Measurements from ENCODE around the gene GPR15.

GPR15 gene

DNA sequence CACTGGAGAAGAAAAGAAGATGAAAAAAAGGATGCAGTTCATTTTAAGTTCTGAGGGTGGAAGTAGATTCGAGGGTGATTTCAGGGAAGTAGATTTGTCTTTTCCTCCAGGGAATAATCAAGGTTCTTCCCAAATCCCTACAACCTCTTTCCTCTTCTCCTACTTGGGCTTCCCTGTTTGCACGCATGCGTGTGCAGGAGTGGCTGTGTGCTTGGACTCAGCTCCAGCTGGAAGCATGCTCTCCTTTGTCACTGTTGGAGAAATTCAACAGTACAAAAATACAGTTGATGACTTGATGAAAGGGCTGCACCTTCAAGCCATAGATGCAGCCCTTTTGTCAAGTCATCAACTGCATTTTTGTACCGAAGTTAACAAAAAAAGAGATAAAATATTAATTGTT is 30.5 kb upstream of the GPR15 start:
- no peak overlapping the region for H3K56ac ChIP-seq (ENCODE audit: low read length)
- no peak overlapping the region for H3K4ac ChIP-seq (ENCODE audit: low read depth, low read length)
- H3K4me2 ChIP-seq (ENCODE audit: low read length): no peak overlapping the region
- no peak overlapping the region for H2AK5ac ChIP-seq (ENCODE audit: low read length)
- no peaks in the 10 kb centered on the region for H3K27me3 ChIP-seq (ENCODE audit: insufficient read depth, low read length, poor library complexity)
- H3K4me1 ChIP-seq (ENCODE audit: control insufficient read depth, low read depth, low read length): no peaks in the 10 kb centered on the region
- no peaks in the 10 kb centered on the region for H3K79me2 ChIP-seq (ENCODE audit: control insufficient read depth, insufficient read depth, low read length)
- H3K79me1 ChIP-seq (ENCODE audit: low read length): no peaks in the 10 kb centered on the region
- no peak overlapping the region for H3K9ac ChIP-seq (ENCODE audit: low read length)
- H4K8ac ChIP-seq (ENCODE audit: low read depth, low read length): no peak overlapping the region
- no peak for DNase-seq
- no peak overlapping the region for H3K18ac ChIP-seq (ENCODE audit: low read length)
- no peak overlapping the region for H3K4me3 ChIP-seq (ENCODE audit: low read length)
- no peaks in the 10 kb centered on the region for H3K36me3 ChIP-seq (ENCODE audit: control insufficient read depth, insufficient read depth, low read length)
- H2BK5ac ChIP-seq (ENCODE audit: low read length): no peak overlapping the region
- no peak overlapping the region for H3K23ac ChIP-seq (ENCODE audit: low read length)
- no CpG with 5 or more reads among the region's 4 CpGs for WGBS (ENCODE audit: extremely low coverage, insufficient coverage, low lambda C conversion rate)
- no peak overlapping the region for H3K27ac ChIP-seq (ENCODE audit: low read depth, low read length)
- H2BK120ac ChIP-seq (ENCODE audit: low read depth, low read length): no peak overlapping the region
- H4K5ac ChIP-seq (ENCODE audit: low read length): no peak overlapping the region
- H2BK15ac ChIP-seq (replicated peaks; ENCODE audit: low read depth): no peak overlapping the region

DNA sequence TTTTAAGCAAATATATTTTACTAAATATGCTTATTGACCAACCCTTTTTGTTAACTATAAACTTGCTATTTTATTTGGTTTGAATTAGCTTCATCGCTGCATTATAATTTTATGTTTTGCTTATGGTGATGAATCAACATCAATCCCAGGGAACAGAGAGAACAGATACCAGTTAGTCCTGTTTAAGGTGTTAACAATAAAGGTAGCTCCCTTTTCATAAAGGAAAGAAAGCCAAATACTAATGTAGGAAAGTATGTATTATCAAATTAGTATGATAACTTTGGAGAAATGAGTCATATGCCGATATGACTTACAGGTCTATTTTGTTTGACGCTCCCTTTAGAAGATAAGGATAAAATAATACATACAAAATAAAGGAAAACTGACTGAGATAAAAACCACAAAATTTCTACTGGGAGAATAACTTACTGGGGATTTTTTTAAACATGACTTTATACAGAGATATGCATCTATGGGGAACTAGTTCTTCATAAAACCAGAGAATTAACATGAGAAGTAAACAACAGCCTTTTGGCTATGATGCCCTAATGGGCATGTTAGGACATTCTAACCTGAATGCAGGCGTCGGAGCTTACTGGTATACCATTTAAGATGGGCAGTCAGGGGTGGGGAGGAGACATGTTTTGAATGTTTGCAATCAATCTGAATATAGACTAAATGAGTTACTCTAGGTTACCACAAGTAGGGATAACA is 29.8 kb upstream of the GPR15 start:
- no peak overlapping the region for H3K27ac ChIP-seq (ENCODE audit: low read depth, low read length)
- WGBS (ENCODE audit: extremely low coverage, insufficient coverage, low lambda C conversion rate): no CpG with 5 or more reads among the region's 5 CpGs
- H2BK120ac ChIP-seq (ENCODE audit: low read depth, low read length): no peak overlapping the region
- no peak overlapping the region for H3K4ac ChIP-seq (ENCODE audit: low read depth, low read length)
- H3K4me3 ChIP-seq (ENCODE audit: low read length): no peak overlapping the region
- H3K79me1 ChIP-seq (ENCODE audit: low read length): no peaks in the 10 kb centered on the region
- H3K4me2 ChIP-seq (ENCODE audit: low read length): no peak overlapping the region
- H3K36me3 ChIP-seq (ENCODE audit: control insufficient read depth, insufficient read depth, low read length): no peaks in the 10 kb centered on the region
- H2BK5ac ChIP-seq (ENCODE audit: low read length): no peak overlapping the region
- no peak overlapping the region for H2BK15ac ChIP-seq (replicated peaks; ENCODE audit: low read depth)
- H4K5ac ChIP-seq (ENCODE audit: low read length): no peak overlapping the region
- H3K56ac ChIP-seq (ENCODE audit: low read length): no peak overlapping the region
- H3K9ac ChIP-seq (ENCODE audit: low read length): no peak overlapping the region
- DNase-seq: no peak
- no peaks in the 10 kb centered on the region for H3K4me1 ChIP-seq (ENCODE audit: control insufficient read depth, low read depth, low read length)
- H2AK5ac ChIP-seq (ENCODE audit: low read length): no peak overlapping the region
- H3K27me3 ChIP-seq (ENCODE audit: insufficient read depth, low read length, poor library complexity): no peaks in the 10 kb centered on the region
- H3K79me2 ChIP-seq (ENCODE audit: control insufficient read depth, insufficient read depth, low read length): no peaks in the 10 kb centered on the region
- no peak overlapping the region for H3K23ac ChIP-seq (ENCODE audit: low read length)
- H3K18ac ChIP-seq (ENCODE audit: low read length): no peak overlapping the region
- no peak overlapping the region for H4K8ac ChIP-seq (ENCODE audit: low read depth, low read length)

GRCh38 chr3:98504539-98504938 is 27.2 kb upstream of the GPR15 start:
- H3K9ac ChIP-seq (ENCODE audit: low read length): no peak overlapping the region
- H4K5ac ChIP-seq (ENCODE audit: low read length): no peak overlapping the region
- H3K4ac ChIP-seq (ENCODE audit: low read depth, low read length): no peak overlapping the region
- H3K79me2 ChIP-seq (ENCODE audit: control insufficient read depth, insufficient read depth, low read length): no peaks in the 10 kb centered on the region
- H4K8ac ChIP-seq (ENCODE audit: low read depth, low read length): no peak overlapping the region
- H3K27ac ChIP-seq (ENCODE audit: low read depth, low read length): no peak overlapping the region
- no peak overlapping the region for H3K23ac ChIP-seq (ENCODE audit: low read length)
- H3K56ac ChIP-seq (ENCODE audit: low read length): no peak overlapping the region
- H3K79me1 ChIP-seq (ENCODE audit: low read length): no peaks in the 10 kb centered on the region
- no peaks in the 10 kb centered on the region for H3K27me3 ChIP-seq (ENCODE audit: insufficient read depth, low read length, poor library complexity)
- H3K4me1 ChIP-seq (ENCODE audit: control insufficient read depth, low read depth, low read length): no peaks in the 10 kb centered on the region
- no CpG with 5 or more reads among the region's 4 CpGs for WGBS (ENCODE audit: extremely low coverage, insufficient coverage, low lambda C conversion rate)
- no peak overlapping the region for H2BK5ac ChIP-seq (ENCODE audit: low read length)
- no peak overlapping the region for H2BK120ac ChIP-seq (ENCODE audit: low read depth, low read length)
- H2BK15ac ChIP-seq (replicated peaks; ENCODE audit: low read depth): no peak overlapping the region
- H3K4me3 ChIP-seq (ENCODE audit: low read length): no peak overlapping the region
- no peak overlapping the region for H2AK5ac ChIP-seq (ENCODE audit: low read length)
- DNase-seq: no peak
- no peak overlapping the region for H3K4me2 ChIP-seq (ENCODE audit: low read length)
- no peak overlapping the region for H3K18ac ChIP-seq (ENCODE audit: low read length)
- H3K36me3 ChIP-seq (ENCODE audit: control insufficient read depth, insufficient read depth, low read length): no peaks in the 10 kb centered on the region

DNA sequence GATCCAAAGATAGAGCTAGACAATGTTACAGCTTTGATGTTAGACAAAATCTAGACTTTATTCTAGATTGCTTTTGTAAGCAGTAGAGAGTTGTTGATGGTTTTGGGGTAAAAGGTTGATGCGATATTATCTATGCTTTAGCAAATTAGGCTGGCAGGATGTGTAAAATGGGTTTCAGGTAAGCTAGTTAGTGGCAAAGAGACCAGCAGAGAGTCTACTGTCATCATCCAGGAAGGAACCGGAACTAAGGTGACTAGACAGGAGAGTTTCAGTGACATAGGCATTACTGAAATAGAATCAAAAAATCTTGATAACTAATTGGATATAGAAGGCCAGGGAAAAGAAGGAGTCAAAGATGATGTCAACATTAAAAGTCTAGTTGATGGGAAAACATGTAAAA is 23.2 kb upstream of the GPR15 start:
- no peak overlapping the region for H3K4me3 ChIP-seq (ENCODE audit: low read length)
- no peak overlapping the region for H3K4ac ChIP-seq (ENCODE audit: low read depth, low read length)
- no peak overlapping the region for H3K9ac ChIP-seq (ENCODE audit: low read length)
- no peak overlapping the region for H2AK5ac ChIP-seq (ENCODE audit: low read length)
- WGBS (ENCODE audit: extremely low coverage, insufficient coverage, low lambda C conversion rate): 100% methylated on average over 1 of the region's 2 CpGs
- no peaks in the 10 kb centered on the region for H3K36me3 ChIP-seq (ENCODE audit: control insufficient read depth, insufficient read depth, low read length)
- H3K23ac ChIP-seq (ENCODE audit: low read length): no peak overlapping the region
- no peaks in the 10 kb centered on the region for H3K79me2 ChIP-seq (ENCODE audit: control insufficient read depth, insufficient read depth, low read length)
- no peaks in the 10 kb centered on the region for H3K27me3 ChIP-seq (ENCODE audit: insufficient read depth, low read length, poor library complexity)
- no peak overlapping the region for H4K5ac ChIP-seq (ENCODE audit: low read length)
- no peak overlapping the region for H3K18ac ChIP-seq (ENCODE audit: low read length)
- no peaks in the 10 kb centered on the region for H3K79me1 ChIP-seq (ENCODE audit: low read length)
- no peak overlapping the region for H3K4me2 ChIP-seq (ENCODE audit: low read length)
- H3K27ac ChIP-seq (ENCODE audit: low read depth, low read length): no peak overlapping the region
- no peaks in the 10 kb centered on the region for H3K4me1 ChIP-seq (ENCODE audit: control insufficient read depth, low read depth, low read length)
- no peak for DNase-seq
- H2BK120ac ChIP-seq (ENCODE audit: low read depth, low read length): no peak overlapping the region
- H4K8ac ChIP-seq (ENCODE audit: low read depth, low read length): no peak overlapping the region
- no peak overlapping the region for H3K56ac ChIP-seq (ENCODE audit: low read length)
- H2BK15ac ChIP-seq (replicated peaks; ENCODE audit: low read depth): no peak overlapping the region
- H2BK5ac ChIP-seq (ENCODE audit: low read length): no peak overlapping the region

- Histone ChIP-seq H3K56ac (ENCODE audit: low read length) (no peak overlapping the region), H2AK5ac (ENCODE audit: low read length) (no peak overlapping the region), H4K5ac (ENCODE audit: low read length) (no peak overlapping the region), H3K79me2 (ENCODE audit: control insufficient read depth, insufficient read depth, low read length) (no peaks in the 10 kb centered on the region), H3K4ac (ENCODE audit: low read depth, low read length) (no peak overlapping the region), H3K9ac (ENCODE audit: low read length) (no peak overlapping the region), H2BK5ac (ENCODE audit: low read length) (no peak overlapping the region), H3K27me3 (ENCODE audit: insufficient read depth, low read length, poor library complexity) (no peaks in the 10 kb centered on the region), H3K4me3 (ENCODE audit: low read length) (no peak overlapping the region), H3K4me1 (ENCODE audit: control insufficient read depth, low read depth, low read length) (no peaks in the 10 kb centered on the region), H3K36me3 (ENCODE audit: control insufficient read depth, insufficient read depth, low read length) (no peaks in the 10 kb centered on the region), H3K4me2 (ENCODE audit: low read length) (no peak overlapping the region), H3K23ac (ENCODE audit: low read length) (no peak overlapping the region), H3K27ac (ENCODE audit: low read depth, low read length) (no peak overlapping the region), H3K79me1 (ENCODE audit: low read length) (peaks cover 2% of the 10 kb centered on the region), H2BK120ac (ENCODE audit: low read depth, low read length) (no peak overlapping the region), H3K18ac (ENCODE audit: low read length) (no peak overlapping the region), H4K8ac (ENCODE audit: low read depth, low read length) (no peak overlapping the region), H2BK15ac (replicated peaks; ENCODE audit: low read depth) (no peak overlapping the region)
- no peak for DNase-seq
- WGBS (ENCODE audit: extremely low coverage, insufficient coverage, low lambda C conversion rate): no CpG with 5 or more reads among the region's 4 CpGs
Observed at GRCh38 chr3:98512576-98512975, 19.2 kb upstream of the GPR15 start.

GRCh38 chr3:98513091-98513511 is 18.7 kb upstream of the GPR15 start:
- H3K23ac ChIP-seq (ENCODE audit: low read length): no peak overlapping the region
- no peak overlapping the region for H4K8ac ChIP-seq (ENCODE audit: low read depth, low read length)
- no peak overlapping the region for H2AK5ac ChIP-seq (ENCODE audit: low read length)
- no peak for DNase-seq
- no peak overlapping the region for H3K4me3 ChIP-seq (ENCODE audit: low read length)
- H3K56ac ChIP-seq (ENCODE audit: low read length): no peak overlapping the region
- peaks cover under 1% of the 10 kb centered on the region for H3K79me2 ChIP-seq (ENCODE audit: control insufficient read depth, insufficient read depth, low read length)
- H3K36me3 ChIP-seq (ENCODE audit: control insufficient read depth, insufficient read depth, low read length): no peaks in the 10 kb centered on the region
- no peak overlapping the region for H2BK5ac ChIP-seq (ENCODE audit: low read length)
- no peak overlapping the region for H2BK15ac ChIP-seq (replicated peaks; ENCODE audit: low read depth)
- H3K9ac ChIP-seq (ENCODE audit: low read length): no peak overlapping the region
- no peak overlapping the region for H3K18ac ChIP-seq (ENCODE audit: low read length)
- no peak overlapping the region for H3K4ac ChIP-seq (ENCODE audit: low read depth, low read length)
- H3K4me1 ChIP-seq (ENCODE audit: control insufficient read depth, low read depth, low read length): no peaks in the 10 kb centered on the region
- peaks cover 2% of the 10 kb centered on the region for H3K79me1 ChIP-seq (ENCODE audit: low read length)
- H3K27me3 ChIP-seq (ENCODE audit: insufficient read depth, low read length, poor library complexity): no peaks in the 10 kb centered on the region
- WGBS (ENCODE audit: extremely low coverage, insufficient coverage, low lambda C conversion rate): no CpG with 5 or more reads among the region's 4 CpGs
- no peak overlapping the region for H3K4me2 ChIP-seq (ENCODE audit: low read length)
- H2BK120ac ChIP-seq (ENCODE audit: low read depth, low read length): no peak overlapping the region
- H3K27ac ChIP-seq (ENCODE audit: low read depth, low read length): no peak overlapping the region
- no peak overlapping the region for H4K5ac ChIP-seq (ENCODE audit: low read length)
